ENCODE data around the gene RAPGEFL1. TPM values are rescaled to one million over a fixed set of nuclear protein-coding genes. Genes with fewer than 3 reads are reported as not detected.

RAPGEFL1 gene
- total and polyA plus RNA-seq, 2 donors (not counting 1 experiment from before 2014, with no cell fraction given), result 3.0 to 5.6 TPM

DNA sequence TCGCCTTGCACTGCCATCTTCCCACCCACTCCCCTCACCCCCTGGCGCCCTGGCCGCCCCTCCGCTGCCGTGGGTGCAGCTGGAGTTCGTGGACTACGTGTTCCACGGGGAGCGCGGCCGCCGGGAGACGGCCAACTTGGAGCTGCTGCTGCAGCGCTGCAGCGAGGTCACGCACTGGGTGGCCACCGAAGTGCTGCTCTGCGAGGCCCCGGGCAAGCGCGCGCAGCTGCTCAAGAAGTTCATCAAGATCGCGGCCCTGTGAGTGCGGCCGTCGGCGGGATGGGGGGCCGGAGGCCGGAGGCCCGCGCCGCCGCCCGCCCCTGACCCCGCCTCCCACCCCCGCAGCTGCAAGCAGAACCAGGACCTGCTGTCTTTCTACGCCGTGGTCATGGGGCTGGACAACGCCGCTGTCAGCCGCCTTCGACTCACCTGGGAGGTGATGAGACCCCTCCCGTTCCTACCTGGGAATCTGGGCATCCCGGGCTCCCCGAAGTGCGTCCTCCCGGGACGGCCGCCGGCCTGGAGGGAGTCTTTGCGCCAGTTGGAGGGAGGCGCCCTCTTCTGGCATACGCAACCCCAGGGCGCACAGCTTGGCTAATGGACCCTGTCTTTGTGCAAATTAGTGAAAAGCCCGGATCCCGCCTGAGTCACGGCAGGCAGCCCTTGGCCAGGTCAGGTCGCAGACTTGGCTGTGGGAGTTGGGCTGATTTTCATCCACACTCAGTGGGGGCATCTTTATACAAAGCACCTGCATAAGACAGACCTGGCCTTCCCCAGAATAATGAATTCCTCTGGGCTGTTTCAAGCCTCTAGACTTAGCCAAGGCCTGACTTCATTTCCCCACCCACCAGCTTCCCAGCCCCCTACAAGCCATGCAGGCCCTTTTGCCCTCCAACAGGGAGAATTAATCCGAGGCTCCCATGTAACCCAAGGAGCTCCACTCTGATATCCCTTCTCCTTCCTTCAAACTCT lies 14.3 kb downstream of the RAPGEFL1 start:
- H3K4me3 Mint-ChIP-seq, result peak overlapping the region; percentile 99
- intact Hi-C loops (cut with micrococcal nuclease), result loop anchor here (1.0 kb wide), 2 partner anchors 14 to 78 kb away; partner anchors contain the start of gene RAPGEFL1
- Histone ChIP-seq H3K4me3 (ENCODE audit: control extremely low read depth in 1 of 5, extremely low read depth in 1 of 5, insufficient read depth in 1 of 5, low read depth in 2 of 5, low read length in 4 of 5) (peak overlapping the region; percentile 17 to 76 (median 60)), H3K27ac (ENCODE audit: low read length in 2 of 2) (no peak overlapping the region), H3K36me3 (replicated peaks in 1 of 2; ENCODE audit: control extremely low read depth in 1 of 2, control insufficient read depth in 1 of 2, extremely low read depth in 1 of 2, insufficient read depth in 2 of 2, low read length in 1 of 2) (no peaks in the 10 kb centered on the region), H2AFZ (ENCODE audit: insufficient read depth, low read depth, low read length, poor library complexity, severe bottlenecking) (peak overlapping the region; percentile 96), H3K27me3 (replicated peaks in 1 of 4; ENCODE audit: control extremely low read depth in 1 of 4, control insufficient read depth in 3 of 4, insufficient read depth in 4 of 4, low read length in 3 of 4) (no peaks in the 10 kb centered on the region), H3K9me3 (ENCODE audit: control extremely low read depth in 1 of 3, control insufficient read depth in 2 of 3, insufficient read depth in 1 of 3, low read length in 2 of 3) (no peaks in the 10 kb centered on the region), H4K20me1 (ENCODE audit: control insufficient read depth, insufficient read depth, low read length, poor library complexity, severe bottlenecking) (no peaks in the 10 kb centered on the region), H3K4me1 (ENCODE audit: control insufficient read depth in 2 of 2, insufficient read depth in 2 of 2, low read length in 2 of 2) (peaks cover 11 to 17% of the 10 kb centered on the region in 2 donors), H3K9ac (ENCODE audit: low read length) (peak overlapping the region; percentile 74), H3K4me2 (replicated peaks; ENCODE audit: low read depth, low read length, poor library complexity, severe bottlenecking) (peak overlapping the region; percentile 99), H3K79me2 (ENCODE audit: control insufficient read depth, insufficient read depth, low read length) (no peaks in the 10 kb centered on the region)
- TF ChIP-seq EZH2 (IDR thresholded peaks at IDR 0.05; ENCODE audit: borderline replicate concordance, insufficient read depth, low read depth, low read length, poor library complexity, severe bottlenecking), result no peak
- TF ChIP-seq, protein P1, sequence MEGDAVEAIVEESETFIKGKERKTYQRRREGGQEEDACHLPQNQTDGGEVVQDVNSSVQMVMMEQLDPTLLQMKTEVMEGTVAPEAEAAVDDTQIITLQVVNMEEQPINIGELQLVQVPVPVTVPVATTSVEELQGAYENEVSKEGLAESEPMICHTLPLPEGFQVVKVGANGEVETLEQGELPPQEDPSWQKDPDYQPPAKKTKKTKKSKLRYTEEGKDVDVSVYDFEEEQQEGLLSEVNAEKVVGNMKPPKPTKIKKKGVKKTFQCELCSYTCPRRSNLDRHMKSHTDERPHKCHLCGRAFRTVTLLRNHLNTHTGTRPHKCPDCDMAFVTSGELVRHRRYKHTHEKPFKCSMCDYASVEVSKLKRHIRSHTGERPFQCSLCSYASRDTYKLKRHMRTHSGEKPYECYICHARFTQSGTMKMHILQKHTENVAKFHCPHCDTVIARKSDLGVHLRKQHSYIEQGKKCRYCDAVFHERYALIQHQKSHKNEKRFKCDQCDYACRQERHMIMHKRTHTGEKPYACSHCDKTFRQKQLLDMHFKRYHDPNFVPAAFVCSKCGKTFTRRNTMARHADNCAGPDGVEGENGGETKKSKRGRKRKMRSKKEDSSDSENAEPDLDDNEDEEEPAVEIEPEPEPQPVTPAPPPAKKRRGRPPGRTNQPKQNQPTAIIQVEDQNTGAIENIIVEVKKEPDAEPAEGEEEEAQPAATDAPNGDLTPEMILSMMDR (IDR thresholded peaks at IDR 0.05), result peak; percentile 79
- no peaks in the 10 kb centered on the region for H3K9me3 Mint-ChIP-seq (ENCODE audit: insufficient read depth)
- peak overlapping the region; percentile 89 for H3K27ac Mint-ChIP-seq
- ChIA-PET CTCF (interaction anchor here (0.5 to 9.0 kb wide), 28 partner anchors 9 to 178 kb away, joined by 3 to 87 read pairs (median 4); partner anchors contain the start of genes CASC3, CSF3, RAPGEFL1 and WIPF2), POLR2A (interaction anchor here (0.5 to 1.3 kb wide), 8 partner anchors 28 to 679 kb away, joined by 3 to 9 read pairs (median 4); partner anchors contain the start of genes MED24 and WIPF2)
- ATAC-seq (ENCODE audit: low read depth) (peak; percentile 89), DNase-seq (peak; percentile 87)
- WGBS (ENCODE audit: insufficient coverage), result 1% methylated on average over 58 of the region's 60 CpGs
- peaks cover 23% of the 10 kb centered on the region for H3K4me1 Mint-ChIP-seq
- no peaks in the 10 kb centered on the region for H3K27me3 Mint-ChIP-seq
